ENCODE measurements around the gene ATG2A. TPM values are rescaled to one million over a fixed set of nuclear protein-coding genes. Genes with fewer than 3 reads are reported as not detected.

Gene ATG2A
- total and polyA plus RNA-seq, 9 of the 15 experiments (the other 6 are each of a cell fraction or from before 2014, with no cell fraction given): 0.25 to 45.9 (median 5.2) TPM

GRCh38 chr11:64885367-64886286, 31.4 kb downstream of the ATG2A start (continued):
- peak; percentile 36; the same call in 1 of the 2 replicates for TF ChIP-seq FOXP4 (CRISPR knock-in tag; IDR thresholded peaks at IDR 0.05; ENCODE audit: borderline replicate concordance)
- TF ChIP-seq HMGXB4 (CRISPR knock-in tag; IDR thresholded peaks at IDR 0.05): peak; percentile 66; the same call in 1 of the 2 replicates
- peak; percentile 95 for TF ChIP-seq BHLHE40 (IDR thresholded peaks at IDR 0.05; ENCODE audit: low read length)
- TF ChIP-seq ZNF583 (CRISPR knock-in tag; IDR thresholded peaks at IDR 0.05): no peak
- no peak for TF ChIP-seq PRMT5 (CRISPR knock-in tag; IDR thresholded peaks at IDR 0.05)
- peak; percentile 66; the same call in 1 of the 2 replicates for TF ChIP-seq POLR2A (conservative IDR thresholded peaks at IDR 0.05)
- TF ChIP-seq GATAD2A (IDR thresholded peaks at IDR 0.05): peak; percentile 58; the same call in 1 of the 2 replicates
- 0 out of 2 replicates have a peak, but pooled peaks have one; percentile 21 for TF ChIP-seq ZKSCAN8 (CRISPR knock-in tag; IDR thresholded peaks at IDR 0.05)
- peak; percentile 88 for TF ChIP-seq SMARCA4 (IDR thresholded peaks at IDR 0.05)
- TF ChIP-seq HNRNPK (IDR thresholded peaks at IDR 0.05; ENCODE audit: low read depth, low read length, poor library complexity, severe bottlenecking): no peak
- TF ChIP-seq RAD21 (CRISPR knock-in tag; conservative IDR thresholded peaks at IDR 0.05 in 1 of 2, IDR thresholded peaks at IDR 0.05 in 1 of 2): no peak
- no peak for TF ChIP-seq FIP1L1 (IDR thresholded peaks at IDR 0.05; ENCODE audit: low read depth, low read length, poor library complexity, severe bottlenecking)
- TF ChIP-seq NR1H2 (CRISPR knock-in tag; IDR thresholded peaks at IDR 0.05): no peak
- peak; percentile 96 for TF ChIP-seq FOSL1 (tag; conservative IDR thresholded peaks at IDR 0.05)
- TF ChIP-seq EP300 (IDR thresholded peaks at IDR 0.05; ENCODE audit: low read length): peak; percentile 79
- 0 out of 4 replicates have a peak, but pooled peaks of 1 of the 2 experiments have one; percentile 38 for TF ChIP-seq ZMIZ1 (IDR thresholded peaks at IDR 0.05; ENCODE audit: low read depth in 2 of 2, low read length in 2 of 2)
- peak; percentile 51; the same call in 1 of the 2 replicates for TF ChIP-seq ARID3A (IDR thresholded peaks at IDR 0.05; ENCODE audit: borderline replicate concordance, low read depth, low read length)

Measured in K562 (cell line).